HG02938 (cell line): ENCODE measurements around the gene RNF213.
"Not testable (repeated sequence)": the region's sequence is repeated elsewhere in the genome, so short reads cannot be mapped to it uniquely, and the experiment has no call there.

Experiments used
- ATAC-seq: cut with Tn5 transposase; IDR thresholded peaks from one replicate; pipeline ENCODE4 v1.9.1; 2021; ENCODE audit warnings: mild to moderate bottlenecking, moderate library complexity; ENCODE audit not compliant: unreplicated experiment

The RNF213 gene

GRCh38 chr17:80316431-80316830, 55.8 kb downstream of the RNF213 start:
- no peak for ATAC-seq

GRCh38 chr17:80316927-80317705, 56.5 kb downstream of the RNF213 start:
- ATAC-seq: no peak

- no peak for ATAC-seq
Measured at GRCh38 chr17:80317706-80317980, 57.0 kb downstream of the RNF213 start.

- ATAC-seq: no peak
Measured at GRCh38 chr17:80318166-80318565, 57.5 kb downstream of the RNF213 start.

GRCh38 chr17:80319262-80319998, 58.8 kb downstream of the RNF213 start:
- ATAC-seq: no peak

- no peak for ATAC-seq
Measured at GRCh38 chr17:80319999-80320344, 59.3 kb downstream of the RNF213 start.

- no peak for ATAC-seq
Measured at GRCh38 chr17:80320496-80320895, 59.8 kb downstream of the RNF213 start.

GRCh38 chr17:80322864-80323263, 62.2 kb downstream of the RNF213 start:
- ATAC-seq: no peak

- ATAC-seq: no peak
Measured at GRCh38 chr17:80323982-80324381, 63.3 kb downstream of the RNF213 start.

GRCh38 chr17:80327518-80327917, 66.9 kb downstream of the RNF213 start:
- ATAC-seq: no peak

GRCh38 chr17:80328634-80329380, 68.2 kb downstream of the RNF213 start:
- ATAC-seq: no peak

GRCh38 chr17:80329421-80329820, 68.8 kb downstream of the RNF213 start:
- not testable (repeated sequence) for ATAC-seq

- no peak for ATAC-seq
Measured at GRCh38 chr17:80330276-80330675, 69.6 kb downstream of the RNF213 start.

GRCh38 chr17:80330938-80331337, 70.3 kb downstream of the RNF213 start:
- ATAC-seq: not testable (repeated sequence)

GRCh38 chr17:80331820-80332219, 71.2 kb downstream of the RNF213 start:
- no peak for ATAC-seq

- ATAC-seq: no peak
Measured at GRCh38 chr17:80337195-80337895, 76.7 kb downstream of the RNF213 start.

GRCh38 chr17:80339118-80339517, 78.5 kb downstream of the RNF213 start:
- ATAC-seq: no peak

- ATAC-seq: no peak
Measured at GRCh38 chr17:80339731-80340456, 79.2 kb downstream of the RNF213 start.

GRCh38 chr17:80345321-80345720, 84.7 kb downstream of the RNF213 start:
- no peak for ATAC-seq

- no peak for ATAC-seq
Measured at GRCh38 chr17:80345841-80346497, 85.3 kb downstream of the RNF213 start.
